ENCODE data around the gene ACOT13.
"Not testable (repeated sequence)": the region's sequence is repeated elsewhere in the genome, so short reads cannot be mapped to it uniquely, and the experiment has no call there.

Gene ACOT13

GRCh38 chr6:24662236-24662635 lies 4.6 kb upstream of the ACOT13 start:
- DNase-seq (ENCODE audit: low spot score): no peak

- no peak for DNase-seq (ENCODE audit: low spot score)
These were observed 3.7 kb upstream of the ACOT13 start for GRCh38 chr6:24663189-24663588.

- no peak for DNase-seq (ENCODE audit: low spot score)
These were observed 2.6 kb upstream of the ACOT13 start for GRCh38 chr6:24664046-24664987.

GRCh38 chr6:24666097-24666640 lies 708 bp upstream of the ACOT13 start:
- peak; percentile 34 for DNase-seq (ENCODE audit: low spot score)

GRCh38 chr6:24667378-24667803 lies 514 bp downstream of the ACOT13 start:
- DNase-seq (ENCODE audit: low spot score): peak; percentile 9

GRCh38 chr6:24668066-24668996 lies 1.5 kb downstream of the ACOT13 start:
- DNase-seq (ENCODE audit: low spot score): not testable (repeated sequence)

- DNase-seq (ENCODE audit: low spot score): no peak
These were observed 2.1 kb downstream of the ACOT13 start for GRCh38 chr6:24668997-24669361.

- DNase-seq (ENCODE audit: low spot score): not testable (repeated sequence)
These were observed 3.6 kb downstream of the ACOT13 start for GRCh38 chr6:24670492-24670891.

- not testable (repeated sequence) for DNase-seq (ENCODE audit: low spot score)
These were observed 4.2 kb downstream of the ACOT13 start for GRCh38 chr6:24671077-24671476.

- DNase-seq (ENCODE audit: low spot score): no peak
These were observed 5.8 kb downstream of the ACOT13 start for GRCh38 chr6:24672620-24673182.

GRCh38 chr6:24673625-24674024 lies 6.7 kb downstream of the ACOT13 start:
- no peak for DNase-seq (ENCODE audit: low spot score)

- DNase-seq (ENCODE audit: low spot score): not testable (repeated sequence)
These were observed 12.0 kb downstream of the ACOT13 start for GRCh38 chr6:24678792-24679352.

GRCh38 chr6:24680582-24680981 lies 13.7 kb downstream of the ACOT13 start:
- no peak for DNase-seq (ENCODE audit: low spot score)

GRCh38 chr6:24683297-24684296 lies 16.7 kb downstream of the ACOT13 start:
- no peak for DNase-seq (ENCODE audit: low spot score)

GRCh38 chr6:24686408-24686807 lies 19.5 kb downstream of the ACOT13 start:
- DNase-seq (ENCODE audit: low spot score): no peak

GRCh38 chr6:24686946-24687345 lies 20.1 kb downstream of the ACOT13 start:
- no peak for DNase-seq (ENCODE audit: low spot score)

GRCh38 chr6:24689964-24690363 lies 23.1 kb downstream of the ACOT13 start:
- DNase-seq (ENCODE audit: low spot score): no peak

- no peak for DNase-seq (ENCODE audit: low spot score)
These were observed 23.7 kb downstream of the ACOT13 start for GRCh38 chr6:24690593-24690992.

GRCh38 chr6:24691550-24691949 lies 24.7 kb downstream of the ACOT13 start:
- no peak for DNase-seq (ENCODE audit: low spot score)

GRCh38 chr6:24692003-24692402 lies 25.1 kb downstream of the ACOT13 start:
- DNase-seq (ENCODE audit: low spot score): no peak

Measured in activated CD4-positive, alpha-beta T cell treated with anti-CD3 and anti-CD28 coated beads, Interleukin-2, Interleukin-4, amounts not matched to agents 100 ng/mL and 50 ng/mL, durations not matched to agents 16 hours and 8 hours (primary cell).